Parathyroid adenoma (tissue), 2 donors: ENCODE data around the gene STXBP5.

ENCODE experiments used
- H2AFZ ChIP-seq: fragments of 300-600 bp; sonication (generic); one replicate; pipeline ENCODE4 v1.7.0; 2017; ENCODE audit warnings: antibody characterized with exemption, mild to moderate bottlenecking
- H3K27ac ChIP-seq: fragments of 300-600 bp; sonication (generic); one replicate; pipeline ENCODE4 v1.7.0; 2017
- H3K27me3 ChIP-seq: fragments of 300-600 bp; sonication (generic); one replicate; pipeline ENCODE4 v1.7.0; 2017; ENCODE audit warnings: low read length; ENCODE audit not compliant: control insufficient read depth, insufficient read depth
- H3K36me3 ChIP-seq: fragments of 300-600 bp; sonication (generic); one replicate; pipeline ENCODE4 v1.7.0; 2017; ENCODE audit warnings: low read length; ENCODE audit not compliant: control insufficient read depth, insufficient read depth
- H3K4me1 ChIP-seq: fragments of 300-600 bp; sonication (generic); one replicate; pipeline ENCODE4 v1.7.0; 2017; ENCODE audit warnings: control low read depth
- H3K4me2 ChIP-seq: fragments of 300-600 bp; sonication (generic); one replicate; pipeline ENCODE4 v1.7.0; 2017; ENCODE audit warnings: low read length
- H3K4me3 ChIP-seq: fragments of 300-600 bp; sonication (generic); one replicate; pipeline ENCODE4 v1.7.0; 2017; ENCODE audit warnings: low read depth, low read length
- H3K79me2 ChIP-seq: fragments of 300-600 bp; sonication (generic); one replicate; pipeline ENCODE4 v1.7.0; 2017; ENCODE audit warnings: control low read depth
- H3K9ac ChIP-seq: fragments of 300-600 bp; sonication (generic); one replicate; pipeline ENCODE4 v1.7.0; 2017; ENCODE audit warnings: mild to moderate bottlenecking
- H3K9me3 ChIP-seq: fragments of 300-600 bp; sonication (generic); one replicate; pipeline ENCODE4 v1.7.0; 2017; ENCODE audit warnings: low read length; ENCODE audit not compliant: control insufficient read depth
- CTCF ChIP-seq: fragments of 300-600 bp; sonication (generic); IDR thresholded peaks from one replicate; pipeline ENCODE4 v1.7.0; 2017; ENCODE audit warnings: antibody characterized with exemption, mild to moderate bottlenecking
- donor health status: primary hyperparathyroidism.

Gene STXBP5

GRCh38 chr6:147407571-147407970 is 203.4 kb downstream of the STXBP5 start:
- Histone ChIP-seq H3K79me2 (no peaks in the 10 kb centered on the region), H3K36me3 (no peaks in the 10 kb centered on the region), H3K4me2 (no peak overlapping the region), H2AFZ (no peak overlapping the region), H3K27me3 (no peaks in the 10 kb centered on the region), H3K9me3 (no peaks in the 10 kb centered on the region), H3K4me3 (no peak overlapping the region), H3K9ac (no peak overlapping the region), H3K27ac (no peak overlapping the region), H3K4me1 (no peaks in the 10 kb centered on the region)
- no peak for TF ChIP-seq CTCF

- Histone ChIP-seq H3K79me2 (no peaks in the 10 kb centered on the region), H3K27ac (no peak overlapping the region), H3K36me3 (no peaks in the 10 kb centered on the region), H2AFZ (no peak overlapping the region), H3K9me3 (no peaks in the 10 kb centered on the region), H3K4me3 (no peak overlapping the region), H3K4me1 (no peaks in the 10 kb centered on the region), H3K9ac (no peak overlapping the region), H3K4me2 (no peak overlapping the region), H3K27me3 (no peaks in the 10 kb centered on the region)
- no peak for TF ChIP-seq CTCF
These were observed 212.4 kb downstream of the STXBP5 start for GRCh38 chr6:147416622-147417021.

- Histone ChIP-seq H3K4me1 (no peaks in the 10 kb centered on the region), H3K36me3 (no peaks in the 10 kb centered on the region), H3K27me3 (no peaks in the 10 kb centered on the region), H2AFZ (no peak overlapping the region), H3K79me2 (no peaks in the 10 kb centered on the region), H3K27ac (no peak overlapping the region), H3K9me3 (no peaks in the 10 kb centered on the region), H3K4me3 (no peak overlapping the region), H3K4me2 (no peak overlapping the region), H3K9ac (no peak overlapping the region)
- TF ChIP-seq CTCF = no peak
These were observed 213.7 kb downstream of the STXBP5 start for GRCh38 chr6:147417954-147418353.

GRCh38 chr6:147418523-147418922 is 214.3 kb downstream of the STXBP5 start:
- Histone ChIP-seq H3K36me3 (no peaks in the 10 kb centered on the region), H3K9ac (no peak overlapping the region)

More at GRCh38 chr6:147418523-147418922, 214.3 kb downstream of the STXBP5 start:
- H2AFZ ChIP-seq = no peak overlapping the region
- H3K4me3 ChIP-seq = no peak overlapping the region
- H3K4me2 ChIP-seq = no peak overlapping the region
- H3K79me2 ChIP-seq = no peaks in the 10 kb centered on the region
- no peak for TF ChIP-seq CTCF
- no peaks in the 10 kb centered on the region for H3K4me1 ChIP-seq
- H3K9me3 ChIP-seq = no peaks in the 10 kb centered on the region
- H3K27ac ChIP-seq = no peak overlapping the region
- H3K27me3 ChIP-seq = no peaks in the 10 kb centered on the region
